Choroid plexus epithelial cell (primary cell): ENCODE measurements around the gene MEIS2.

Experiments used
- DNase-seq: peaks from one replicate; pipeline ENCODE4 v3.0.0-alpha.2; 2010; ENCODE audit warnings: low read depth
- H3K4me3 ChIP-seq: 2 replicates; pipeline ENCODE4 v1.5.1; 2011; ENCODE audit warnings: low read depth, mild to moderate bottlenecking, control low read depth, low read length, moderate library complexity
- TF ChIP-seq, protein P1 (sequence below): conservative IDR thresholded peaks from 2 replicates; pipeline ENCODE4 v1.5.1; 2011; ENCODE audit warnings: low read depth, mild to moderate bottlenecking, control low read depth, inconsistent platforms, low read length, moderate library complexity

MEIS2 gene

DNA sequence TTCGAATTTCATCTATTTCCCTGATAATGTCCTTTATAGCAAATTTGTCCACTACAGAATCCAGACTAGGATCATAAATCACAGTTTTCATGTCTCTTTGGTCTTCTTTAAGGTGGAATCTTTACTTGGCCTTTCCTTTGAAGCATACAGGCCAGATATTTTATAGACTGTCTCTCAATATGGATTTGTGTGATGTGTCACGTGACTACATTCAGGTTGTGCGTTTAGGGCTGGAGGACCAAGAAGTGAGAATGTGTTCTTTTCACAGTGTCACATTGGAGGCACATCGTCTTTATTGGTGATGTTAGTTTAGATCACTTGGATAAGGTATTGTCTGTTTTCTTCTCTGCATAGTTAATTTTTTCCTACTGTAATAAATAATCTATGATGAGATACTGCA is 232.9 kb downstream of the MEIS2 start:
- TF ChIP-seq, protein P1, sequence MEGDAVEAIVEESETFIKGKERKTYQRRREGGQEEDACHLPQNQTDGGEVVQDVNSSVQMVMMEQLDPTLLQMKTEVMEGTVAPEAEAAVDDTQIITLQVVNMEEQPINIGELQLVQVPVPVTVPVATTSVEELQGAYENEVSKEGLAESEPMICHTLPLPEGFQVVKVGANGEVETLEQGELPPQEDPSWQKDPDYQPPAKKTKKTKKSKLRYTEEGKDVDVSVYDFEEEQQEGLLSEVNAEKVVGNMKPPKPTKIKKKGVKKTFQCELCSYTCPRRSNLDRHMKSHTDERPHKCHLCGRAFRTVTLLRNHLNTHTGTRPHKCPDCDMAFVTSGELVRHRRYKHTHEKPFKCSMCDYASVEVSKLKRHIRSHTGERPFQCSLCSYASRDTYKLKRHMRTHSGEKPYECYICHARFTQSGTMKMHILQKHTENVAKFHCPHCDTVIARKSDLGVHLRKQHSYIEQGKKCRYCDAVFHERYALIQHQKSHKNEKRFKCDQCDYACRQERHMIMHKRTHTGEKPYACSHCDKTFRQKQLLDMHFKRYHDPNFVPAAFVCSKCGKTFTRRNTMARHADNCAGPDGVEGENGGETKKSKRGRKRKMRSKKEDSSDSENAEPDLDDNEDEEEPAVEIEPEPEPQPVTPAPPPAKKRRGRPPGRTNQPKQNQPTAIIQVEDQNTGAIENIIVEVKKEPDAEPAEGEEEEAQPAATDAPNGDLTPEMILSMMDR: no peak
- no peak overlapping the region for H3K4me3 ChIP-seq
- no peak for DNase-seq

DNA sequence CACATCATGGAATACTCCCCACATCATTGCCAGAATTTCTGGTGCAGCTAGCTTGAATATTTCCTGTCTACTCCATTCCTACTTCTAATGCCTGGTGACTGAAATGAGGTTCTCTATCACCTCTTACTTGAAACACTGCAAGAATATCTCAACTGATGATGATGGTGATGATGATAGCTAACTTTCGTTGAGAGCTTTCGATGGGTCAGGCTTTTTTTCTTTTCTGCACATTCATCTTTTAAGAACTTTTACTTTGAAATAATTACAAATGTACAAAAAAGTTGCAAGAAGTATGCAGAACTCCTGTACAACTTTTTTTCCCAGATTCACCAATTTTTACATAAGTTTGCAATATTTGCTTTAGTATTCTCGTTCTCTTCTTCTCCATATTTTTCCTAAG is 233.5 kb downstream of the MEIS2 start:
- TF ChIP-seq, protein P1: no peak

DNA sequence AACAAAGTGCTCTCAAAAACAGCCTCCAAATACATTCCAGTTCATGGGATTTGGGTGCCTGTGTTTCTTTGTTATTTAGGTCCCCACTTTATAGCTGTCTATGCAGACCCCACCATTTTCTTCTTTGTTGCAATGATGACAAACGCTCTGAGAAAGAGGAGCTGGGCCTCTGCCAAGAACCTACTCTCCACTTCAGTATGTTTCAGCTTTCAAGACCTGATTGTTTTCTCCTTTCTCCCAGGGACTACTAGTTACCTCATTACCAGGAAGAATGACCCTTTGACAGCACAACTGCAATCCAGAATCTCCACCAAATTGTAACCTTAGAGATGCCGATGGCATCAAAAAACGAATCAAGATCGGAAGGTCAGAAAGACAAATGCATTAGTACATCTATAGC is 236.8 kb downstream of the MEIS2 start:
- no peak overlapping the region for H3K4me3 ChIP-seq
- no peak for DNase-seq
- TF ChIP-seq, protein P1: no peak

More for the DNA sequence above, 233.5 kb downstream of the MEIS2 start:
- DNase-seq: no peak
- no peak overlapping the region for H3K4me3 ChIP-seq

DNA sequence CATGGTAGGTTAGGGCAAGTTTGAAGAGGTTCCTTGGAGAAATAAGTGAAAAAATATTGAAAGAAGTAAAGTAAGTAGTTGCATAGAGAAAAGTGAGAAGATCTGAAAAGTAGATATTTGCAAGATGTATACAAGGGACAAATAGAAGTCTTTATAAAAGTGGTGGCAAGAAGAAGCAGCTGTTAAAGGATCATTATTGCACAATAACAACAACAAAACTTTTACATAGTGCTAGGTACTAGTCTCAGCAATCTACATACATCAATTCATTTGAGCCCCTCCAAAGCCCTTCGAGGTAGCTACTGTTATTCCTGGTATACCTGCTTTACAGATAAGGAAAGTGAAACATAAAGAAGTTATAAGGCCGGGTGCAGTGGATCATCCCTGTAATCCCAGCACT is 239.6 kb downstream of the MEIS2 start:
- TF ChIP-seq, protein P1: no peak
- no peak for DNase-seq
- H3K4me3 ChIP-seq: no peak overlapping the region

DNA sequence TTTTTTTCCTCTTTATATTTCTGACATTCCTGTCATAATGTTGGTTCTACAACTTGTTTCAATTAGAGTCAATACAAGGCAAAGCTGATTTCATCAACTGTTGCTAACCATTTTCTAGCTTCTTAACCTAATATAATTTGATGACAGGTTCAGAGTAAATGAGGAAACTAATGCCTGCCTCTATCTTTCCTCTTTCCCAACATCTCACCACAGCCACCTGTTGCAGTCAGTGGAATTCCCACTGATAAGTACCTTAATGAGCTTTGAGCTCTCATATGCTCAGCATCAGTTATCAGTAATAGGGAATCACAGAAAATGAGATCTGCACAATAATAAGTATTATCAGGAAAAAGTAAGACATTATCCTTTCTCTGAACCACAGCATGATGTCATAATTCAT is 241.9 kb downstream of the MEIS2 start:
- TF ChIP-seq, protein P1: no peak
- DNase-seq: no peak

DNA sequence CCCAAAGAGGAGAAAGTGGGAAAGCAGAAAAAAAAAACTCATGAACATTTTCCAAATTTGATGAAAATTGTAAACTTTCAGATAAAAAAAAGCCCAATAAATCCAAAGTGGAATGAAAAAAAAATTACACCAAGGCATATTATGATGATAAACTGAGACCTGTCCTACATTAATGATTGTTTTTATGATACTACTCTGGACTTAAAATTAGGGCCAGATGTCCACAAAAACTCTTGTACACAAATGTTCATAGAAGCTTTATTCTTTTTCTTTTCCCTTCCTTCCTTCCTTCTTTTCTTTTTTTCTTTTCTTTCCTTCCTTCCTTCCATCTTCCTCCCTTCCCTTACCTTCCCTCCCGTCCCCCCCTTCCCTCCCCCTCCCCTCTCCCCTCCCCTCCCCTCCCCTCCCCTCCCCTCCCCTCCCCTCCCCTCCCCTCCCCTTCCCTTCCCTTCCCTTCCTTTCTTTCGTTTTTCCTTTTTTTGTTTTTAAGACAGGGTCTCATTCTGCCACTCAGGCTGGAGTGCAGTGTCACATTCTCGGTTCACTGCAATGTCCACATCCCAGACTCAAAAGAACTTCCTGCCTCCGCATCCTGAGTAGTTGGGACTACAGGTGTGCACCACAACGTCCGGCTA is 243.9 kb downstream of the MEIS2 start:
- TF ChIP-seq, protein P1: no peak
- H3K4me3 ChIP-seq: no peak overlapping the region
- DNase-seq: no peak

More for the DNA sequence above, 241.9 kb downstream of the MEIS2 start:
- H3K4me3 ChIP-seq: no peak overlapping the region

DNA sequence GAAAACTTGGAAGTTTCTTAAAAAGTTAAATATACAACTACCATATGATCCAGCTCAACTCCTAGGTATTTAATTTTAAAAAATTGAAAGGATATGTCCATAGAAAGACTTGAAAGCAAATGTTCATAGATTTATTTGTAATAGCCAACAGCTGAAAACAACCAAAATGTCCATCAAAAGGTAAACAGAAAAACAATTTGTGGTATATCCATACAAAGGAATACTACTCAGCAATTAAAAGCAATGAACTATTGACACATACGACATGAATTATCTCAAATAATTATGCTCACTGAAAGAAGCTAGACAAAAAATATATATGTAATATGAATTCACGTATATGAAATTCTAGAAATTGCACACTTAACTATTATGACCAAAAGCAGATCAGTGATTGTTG is 249.5 kb downstream of the MEIS2 start:
- DNase-seq: no peak
- H3K4me3 ChIP-seq: no peak overlapping the region
- TF ChIP-seq, protein P1: no peak
